T47D (cell line): Measurements from ENCODE around the gene LGR4.

Source experiments
- DNase-seq, 2 experiments: peaks; one replicate each; pipeline versions ENCODE4 v3.0.0 to v3.0.0-alpha.2; 2011 to 2012; ENCODE audit warnings: low read depth in 1 of 2, low spot score in 1 of 2
- JUND ChIP-seq: IDR thresholded peaks from 2 replicates; pipeline ENCODE4 v1.6.1; 2012; ENCODE audit warnings: low read depth
- in situ Hi-C: cut with HindIII; loops from 2 replicates; pipeline ENCODE4 v1.10.0; 2016; ENCODE audit warnings: low sequenced_read_pairs, low pct_unique_long_range_greater_than_20kb

LGR4 gene

DNA sequence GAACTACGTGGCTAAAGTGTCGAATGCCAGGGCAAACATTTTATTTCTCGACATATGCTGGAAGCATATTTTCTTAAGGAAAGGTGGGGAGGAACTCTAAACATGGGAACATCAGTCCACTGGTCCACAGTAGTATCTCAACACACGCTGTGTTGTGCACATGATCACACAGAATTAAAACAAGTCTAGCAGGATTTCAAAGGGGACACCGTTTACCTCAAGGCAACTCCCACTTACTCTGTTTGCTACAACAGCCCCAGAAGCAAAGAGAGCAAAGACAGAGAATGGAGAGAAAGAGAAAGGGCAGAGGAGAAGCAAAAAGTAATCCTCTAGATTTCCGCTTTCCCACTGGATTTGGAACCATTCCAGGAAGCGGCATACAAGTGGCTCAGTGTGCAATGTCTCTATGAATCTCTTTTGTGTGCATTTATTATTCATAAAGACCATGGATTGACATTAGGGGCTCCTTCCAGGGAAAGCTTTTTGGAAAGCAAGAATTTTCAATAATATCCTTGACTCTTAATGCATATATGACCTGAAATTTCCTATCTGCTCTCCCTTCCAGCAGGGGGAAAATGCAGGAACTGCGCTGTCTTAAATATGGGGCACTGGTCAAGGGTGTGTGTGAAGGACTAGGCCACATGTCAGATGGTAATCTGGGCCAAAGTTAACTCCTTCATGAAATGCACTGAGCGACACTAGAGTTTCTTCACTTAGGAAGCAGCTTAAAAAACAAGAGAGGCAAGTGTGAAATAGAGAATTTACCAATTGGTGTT is 74.8 kb downstream of the LGR4 start:
- no peak for TF ChIP-seq JUND
- peak in 1 of 2 experiments; percentile 60 for DNase-seq
- in situ Hi-C loops, result no loop called here

DNA sequence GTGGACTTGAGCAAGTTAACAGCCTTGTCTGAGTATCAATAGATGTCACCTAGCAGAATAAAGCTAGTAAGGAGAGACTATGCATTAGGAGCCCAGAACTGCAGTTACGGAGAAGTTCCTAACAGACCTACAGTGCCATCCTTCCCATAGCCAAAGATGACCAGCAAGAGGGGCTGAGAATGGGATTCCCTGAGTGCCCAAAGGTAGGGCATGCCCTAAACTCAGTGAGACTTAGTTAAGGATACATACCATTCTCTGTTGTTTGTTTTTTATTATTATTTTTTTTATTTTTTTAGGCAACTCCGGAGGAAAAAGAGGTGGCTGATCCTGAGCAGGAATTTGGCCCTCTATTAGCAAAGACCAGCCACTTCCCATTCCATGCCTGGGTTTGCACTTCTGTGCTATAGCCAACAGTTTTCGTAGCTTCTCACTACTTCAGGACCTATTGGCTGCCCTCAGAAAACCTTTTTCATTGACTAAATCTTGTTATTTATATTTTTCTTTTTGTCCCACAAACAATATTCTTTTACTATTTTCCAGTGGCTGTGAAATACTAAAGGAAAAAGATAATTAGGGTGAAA is 76.2 kb downstream of the LGR4 start:
- in situ Hi-C loops, result no loop called here

DNA sequence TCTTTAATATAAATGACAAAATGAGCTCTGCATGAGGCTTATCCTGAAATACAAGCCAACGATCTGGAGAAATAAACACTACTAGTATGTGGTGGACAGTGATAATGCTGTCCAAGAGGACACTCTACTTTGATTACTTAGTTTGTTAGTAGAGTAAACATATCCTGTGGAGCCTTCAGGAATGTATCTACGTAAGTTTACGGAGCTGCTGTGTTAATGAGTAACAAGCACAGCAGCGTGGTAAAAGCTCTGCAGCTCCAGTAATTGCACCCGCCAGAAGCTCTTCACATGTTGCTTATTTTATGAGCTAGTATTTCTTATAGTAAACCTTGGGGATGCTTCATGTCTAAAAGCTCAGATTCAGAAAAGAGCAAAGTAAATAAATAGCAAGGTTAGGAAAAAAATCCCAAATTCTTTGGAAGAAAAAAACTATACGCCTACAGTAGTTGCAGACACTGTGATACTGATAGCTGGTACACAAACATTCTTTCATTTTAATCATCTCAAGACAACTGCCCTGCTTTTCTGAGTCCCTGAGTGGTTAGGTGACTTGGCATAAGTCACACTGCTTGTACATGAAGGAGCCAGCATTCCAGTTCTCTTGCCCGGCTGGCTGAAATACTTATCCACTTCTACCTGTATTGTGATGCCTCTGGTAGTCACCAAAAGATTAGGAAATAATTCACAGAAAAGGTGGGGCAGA is 76.9 kb downstream of the LGR4 start:
- DNase-seq, result peak; percentile 6 to 53
- in situ Hi-C loops, result no loop called here
- no peak for TF ChIP-seq JUND

More for the DNA sequence above, 76.2 kb downstream of the LGR4 start:
- TF ChIP-seq JUND, result no peak
- no peak for DNase-seq

DNA sequence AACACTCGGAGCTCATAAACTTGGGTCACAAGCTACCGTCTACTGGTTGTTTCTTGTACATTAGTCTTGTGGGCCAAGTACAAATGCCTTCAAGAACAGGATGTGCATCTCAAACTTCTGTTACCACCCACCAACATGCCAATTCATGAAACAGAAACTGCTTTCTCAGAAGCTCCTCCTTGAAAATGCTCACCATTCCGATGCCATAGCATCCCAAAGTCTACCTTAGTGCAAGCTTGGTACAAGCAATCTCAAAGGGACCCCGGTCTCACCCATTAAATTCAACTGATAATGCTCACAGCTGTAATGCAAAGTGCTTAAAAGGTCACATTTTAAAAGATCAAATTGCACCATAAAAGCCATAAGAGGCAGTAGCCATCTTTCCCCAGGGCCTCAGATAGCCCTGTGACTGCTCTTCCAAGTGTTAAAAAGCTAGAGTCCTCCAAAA is 77.8 kb downstream of the LGR4 start:
- in situ Hi-C loops, result no loop called here

DNA sequence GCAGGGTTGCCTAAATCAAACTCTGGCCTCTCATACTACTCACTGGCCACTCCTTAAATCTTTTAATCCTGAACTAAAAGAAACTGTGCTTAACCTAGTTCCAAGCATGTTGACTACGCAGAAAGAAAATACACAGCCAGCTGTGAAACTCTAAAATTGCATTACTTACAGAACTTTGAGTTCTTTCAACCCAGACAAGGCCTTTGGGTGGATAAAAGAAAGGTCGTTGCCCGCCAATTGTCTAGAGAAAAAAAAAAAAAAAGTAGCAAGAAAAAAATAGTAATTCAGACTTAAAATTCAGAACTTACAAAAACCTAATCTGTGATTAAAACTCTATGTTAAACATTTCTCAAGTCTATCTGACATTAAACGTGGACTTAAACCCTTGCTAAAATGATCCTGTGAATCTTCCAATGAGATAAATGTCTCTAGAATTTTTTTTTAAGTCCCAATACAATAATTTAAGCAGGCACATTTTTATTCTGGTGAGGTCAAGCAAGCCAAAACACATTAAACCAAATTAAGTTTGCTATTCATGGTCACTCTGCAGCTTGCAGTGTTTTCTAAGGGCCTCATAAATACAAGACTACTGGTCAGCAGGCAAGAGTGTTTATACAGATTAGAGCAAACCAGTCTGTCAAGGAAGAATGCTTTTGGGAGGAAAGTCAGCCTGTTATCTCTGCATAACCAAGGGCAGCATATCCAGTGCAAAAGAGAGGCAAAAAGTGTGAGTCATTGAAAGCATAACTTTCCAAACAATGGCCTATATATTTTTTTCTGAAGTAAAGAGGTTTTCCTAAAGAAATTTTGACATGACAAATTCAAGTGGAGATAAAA is 80.1 kb downstream of the LGR4 start:
- no peak for TF ChIP-seq JUND
- in situ Hi-C loops, result no loop called here
- DNase-seq, result peak in 1 of 2 experiments; percentile 26

More for the DNA sequence above, 77.8 kb downstream of the LGR4 start:
- no peak for DNase-seq
- no peak for TF ChIP-seq JUND

DNA sequence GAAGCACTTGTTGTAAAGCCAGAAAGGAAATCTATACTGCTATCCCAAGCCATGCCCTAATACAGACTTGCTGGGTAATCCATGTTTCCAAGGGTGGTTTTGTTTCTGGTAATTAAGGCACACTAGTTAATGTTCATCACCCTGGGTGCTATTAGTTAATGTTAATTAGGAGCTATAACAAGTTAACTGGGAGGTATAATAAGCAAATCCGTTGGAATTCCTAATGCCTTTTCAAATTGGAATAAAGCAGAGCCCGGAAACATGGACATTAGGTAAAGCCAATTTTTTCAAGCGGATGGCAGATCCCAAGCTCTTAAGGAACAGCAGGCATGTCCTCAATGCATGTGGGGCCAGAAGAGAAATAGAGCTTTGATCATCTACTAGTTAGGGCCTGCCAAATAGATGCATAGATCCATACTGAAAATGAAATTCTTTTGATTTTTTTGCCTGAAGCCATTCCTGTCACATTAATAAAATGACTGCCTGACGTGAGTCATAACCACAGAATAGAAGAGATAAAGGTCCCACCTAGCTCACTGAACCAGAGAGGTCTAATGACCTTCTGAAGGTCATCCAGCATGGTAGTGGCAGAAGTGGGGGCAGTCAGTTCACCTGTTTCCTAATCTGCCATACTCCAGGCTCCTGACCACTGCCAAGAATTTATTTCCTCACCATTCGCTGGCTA is 81.1 kb downstream of the LGR4 start:
- in situ Hi-C loops, result no loop called here
- DNase-seq, result no peak
- TF ChIP-seq JUND, result no peak

DNA sequence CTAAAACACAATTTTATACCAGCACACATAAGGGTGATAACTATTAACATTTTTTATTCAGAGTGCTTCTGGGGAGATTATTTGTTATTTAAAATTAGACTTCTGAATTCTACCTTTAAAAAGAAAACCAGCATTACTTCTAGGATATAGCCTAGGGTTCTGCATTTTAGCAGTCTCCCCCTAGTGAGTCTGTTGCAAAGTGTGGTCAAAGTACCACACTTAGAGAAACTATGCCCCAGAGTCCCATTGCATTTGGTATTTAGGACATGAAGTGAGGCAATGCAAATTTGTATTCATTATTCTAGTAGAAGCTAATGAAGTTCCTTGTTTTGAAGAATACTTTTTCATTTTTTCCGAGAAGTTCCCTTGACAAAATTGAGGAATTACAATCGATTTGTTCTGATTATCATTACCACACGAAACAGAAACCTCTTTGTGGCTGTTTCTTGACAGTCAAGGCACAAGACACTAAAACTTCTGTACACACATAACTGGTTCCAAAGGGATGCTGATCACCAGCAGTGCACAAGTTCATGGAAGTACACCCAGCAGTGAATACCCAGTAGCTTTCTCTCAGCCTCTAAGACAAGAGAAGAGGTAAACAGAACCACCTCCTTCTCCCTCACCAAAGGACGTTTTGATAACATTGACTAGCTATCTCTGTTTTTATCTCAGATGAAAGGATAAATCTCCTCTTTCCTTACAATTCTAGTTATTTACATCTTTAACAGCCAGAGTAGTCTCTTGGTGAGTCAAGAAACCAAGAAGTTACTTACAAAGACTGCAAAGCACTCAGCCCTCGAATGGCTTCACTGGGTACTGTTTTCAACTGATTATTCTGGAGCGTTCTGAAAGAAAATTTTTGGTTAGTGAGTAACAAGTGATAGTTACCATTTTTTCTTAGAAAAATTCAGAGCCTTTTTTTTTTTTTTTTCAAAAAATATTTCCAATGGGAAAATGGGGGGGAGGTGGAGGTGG is 82.0 kb downstream of the LGR4 start:
- in situ Hi-C loops, result no loop called here
- DNase-seq, result no peak
- TF ChIP-seq JUND, result no peak

DNA sequence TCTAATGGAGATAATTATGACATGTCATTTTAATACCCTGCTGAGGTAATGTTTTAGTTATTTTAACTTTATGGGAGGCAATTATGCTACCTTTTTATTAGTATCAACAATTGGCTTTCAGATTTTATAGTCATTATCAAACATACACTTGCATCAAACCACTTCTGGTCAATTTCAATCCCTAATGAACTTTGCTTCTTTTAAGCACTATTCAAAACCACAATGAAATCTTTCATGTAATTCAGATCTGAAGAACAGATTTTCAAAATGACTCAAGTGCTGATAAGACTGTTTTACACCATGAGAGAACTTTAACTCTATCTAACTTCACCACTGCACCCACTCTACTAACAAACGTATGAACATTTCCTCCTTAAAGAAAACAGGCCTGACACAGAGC is 83.7 kb downstream of the LGR4 start:
- in situ Hi-C loops, result no loop called here
- TF ChIP-seq JUND, result no peak
- DNase-seq, result no peak

DNA sequence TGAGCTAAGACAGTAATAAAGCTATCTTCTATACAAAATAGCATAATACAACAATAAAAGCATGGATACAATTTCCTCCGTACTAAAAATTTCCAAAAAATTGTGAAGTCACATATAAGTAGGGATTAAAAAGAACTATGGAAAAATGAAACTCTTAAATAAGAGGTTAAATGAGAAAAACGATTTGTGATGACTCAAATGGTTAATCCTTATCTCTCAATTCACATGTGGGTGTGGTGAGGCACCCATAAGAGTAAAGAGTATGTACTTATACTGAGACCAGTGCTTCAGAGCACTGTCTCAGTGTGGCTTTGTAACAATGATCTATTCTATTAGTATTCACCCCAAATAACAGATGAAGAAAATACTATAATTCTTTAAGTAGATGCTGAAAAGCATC is 84.6 kb downstream of the LGR4 start:
- DNase-seq, result no peak
- in situ Hi-C loops, result no loop called here
- no peak for TF ChIP-seq JUND

DNA sequence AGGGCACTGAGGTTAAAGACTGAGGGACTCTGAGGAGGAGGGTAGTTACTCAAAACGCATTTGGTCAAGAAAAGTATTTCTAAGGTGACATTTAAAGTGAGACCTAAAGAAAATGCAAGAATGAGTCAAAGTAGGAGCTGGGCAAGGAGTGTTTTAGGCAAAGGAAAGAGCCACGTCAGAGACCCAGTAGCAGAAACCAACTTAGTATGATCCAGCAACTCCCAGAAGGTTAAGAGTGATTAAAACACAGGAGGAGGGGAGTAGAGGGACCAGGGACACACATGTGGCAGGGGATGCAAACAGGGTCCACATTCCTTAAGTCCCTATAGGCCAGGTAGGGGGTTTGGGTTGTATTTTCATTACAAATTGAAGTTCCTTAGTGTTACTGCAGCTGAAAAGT is 85.2 kb downstream of the LGR4 start:
- no peak for TF ChIP-seq JUND
- in situ Hi-C loops, result no loop called here
- no peak for DNase-seq
